Caco-2 (cell line): ENCODE results near the gene SEZ6L2. TPM values are rescaled to one million over a fixed set of nuclear protein-coding genes. Genes with fewer than 3 reads are reported as not detected.

ENCODE experiments used
- BruUV-seq: library from RNA; stranded (reverse); fragments of 400-500 nt; replicated peaks from 2 replicates; lab custom pipeline; 2021; lab: Mats Ljungman, UMichigan
- CTCF ChIA-PET: fragments of 300-600 bp; sonication (Branson Sonifier 250); formaldehyde crosslinking; loops from one replicate; lab custom pipeline; 2022; ENCODE audit warnings: antibody characterized with exemption; lab: Charles Lee
- POLR2A ChIA-PET: fragments of 300-600 bp; sonication (Branson Sonifier 250); formaldehyde crosslinking; loops from one replicate; lab custom pipeline; 2022; ENCODE audit warnings: antibody characterized with exemption; lab: Charles Lee
- DNase-seq, 2 experiments: peaks; one replicate each; pipeline versions ENCODE4 v3.0.0 to v3.0.0-alpha.2; 2020 to 2022
- H3K27me3 ChIP-seq: replicated peaks from 2 replicates; pipeline ENCODE4 v1.6.0; 2011; ENCODE audit warnings: low read length; ENCODE audit not compliant: control insufficient read depth, insufficient read depth
- H3K36me3 ChIP-seq: 2 replicates; pipeline ENCODE4 v1.5.1; 2011; ENCODE audit warnings: low read length; ENCODE audit not compliant: control insufficient read depth, insufficient read depth
- H3K4me1 ChIP-seq: fragments of 250-450 bp; sonication (Bioruptor Pico); 2 replicates; pipeline ENCODE4 v1.5.1; 2020; ENCODE audit warnings: mild to moderate bottlenecking
- H3K4me3 ChIP-seq: 2 replicates; pipeline ENCODE4 v1.5.1; 2011; ENCODE audit warnings: low read depth, mild to moderate bottlenecking, control low read depth, low read length
- H3K9me3 ChIP-seq: fragments of 250-450 bp; sonication (Bioruptor Pico); 2 replicates; pipeline ENCODE4 v1.5.1; 2020; ENCODE audit warnings: mild to moderate bottlenecking, moderate library complexity
- H3K27ac Mint-ChIP-seq: one replicate; pipeline ENCODE4 v1.8.0; 2022; ENCODE audit warnings: mixed read lengths; ENCODE audit not compliant: unreplicated experiment
- H3K27me3 Mint-ChIP-seq: one replicate; pipeline ENCODE4 v1.8.0; 2022; ENCODE audit warnings: mixed read lengths; ENCODE audit not compliant: insufficient read depth, unreplicated experiment
- H3K36me3 Mint-ChIP-seq: one replicate; pipeline ENCODE4 v1.8.0; 2022; ENCODE audit warnings: mild to moderate bottlenecking, mixed read lengths; ENCODE audit not compliant: insufficient read depth, unreplicated experiment
- H3K4me1 Mint-ChIP-seq: one replicate; pipeline ENCODE4 v1.8.0; 2022; ENCODE audit warnings: low read depth, mixed read lengths; ENCODE audit not compliant: unreplicated experiment
- H3K4me3 Mint-ChIP-seq: one replicate; pipeline ENCODE4 v1.8.0; 2022; ENCODE audit warnings: mild to moderate bottlenecking, moderate library complexity, mixed read lengths; ENCODE audit not compliant: unreplicated experiment
- H3K9me3 Mint-ChIP-seq: one replicate; pipeline ENCODE4 v1.8.0; 2022; ENCODE audit warnings: mixed read lengths; ENCODE audit not compliant: unreplicated experiment
- CTCF ChIP-seq, 2 experiments: fragments of 200-600 bp in 1 of 2; IDR thresholded peaks; 1 replicate in 1 of 2; 2 replicates in 1 of 2; pipeline versions ENCODE4 v1.5.1 to v1.8.0; 2011 to 2022; ENCODE audit warnings: antibody characterized with exemption in 1 of 2, control low read depth in 1 of 2, inconsistent platforms in 1 of 2, low read depth in 1 of 2, low read length in 1 of 2, mild to moderate bottlenecking in 1 of 2, moderate library complexity in 1 of 2; ENCODE audit not compliant: insufficient read depth in 1 of 2, severe bottlenecking in 1 of 2, unreplicated experiment in 1 of 2
- intact Hi-C: fragments of 100-400 bp; cut with micrococcal nuclease; formaldehyde crosslinking; loops from one replicate; pipeline ENCODE4 v1.10.0; 2022; ENCODE audit not compliant: unreplicated experiment
- total RNA-seq: library from RNA; stranded (reverse); gene quantifications from 2 replicates; pipeline ENCODE4 v1.2.3, GENCODE V29; 2022

Gene SEZ6L2
- total RNA-seq, 1 experiment from 2014 or later = 24.1 TPM

GRCh38 chr16:29927070-29927905 is 27.9 kb upstream of the SEZ6L2 start:
- TF ChIP-seq CTCF (IDR thresholded peaks at IDR 0.05; ENCODE audit: insufficient read depth in 1 of 2, low read depth in 1 of 2, low read length in 1 of 2, severe bottlenecking in 1 of 2, unreplicated experiment in 1 of 2) = no peak
- no peaks in the 10 kb centered on the region for H3K27me3 Mint-ChIP-seq
- POLR2A ChIA-PET = interaction anchor here (1.1 to 2.3 kb wide), 4 partner anchors 26 to 120 kb away, joined by 3 to 18 read pairs (median 14); partner anchors contain the start of genes ASPHD1, TAOK2 and TMEM219
- H3K4me3 ChIP-seq = peak overlapping the region; percentile 97
- H3K4me1 ChIP-seq = peaks cover 15% of the 10 kb centered on the region
- H3K27ac Mint-ChIP-seq = peak overlapping the region; percentile 89
- H3K4me1 Mint-ChIP-seq = peaks cover 23% of the 10 kb centered on the region
- no peaks in the 10 kb centered on the region for H3K27me3 ChIP-seq
- peak overlapping the region; percentile 94 for H3K4me3 Mint-ChIP-seq
- peaks cover 4% of the 10 kb centered on the region; the same call in 1 of the 2 replicates for H3K36me3 ChIP-seq
- TSS peak; percentile 71 for BruUV-seq
- no peaks in the 10 kb centered on the region for H3K9me3 ChIP-seq
- peaks cover 18% of the 10 kb centered on the region for H3K36me3 Mint-ChIP-seq
- no peaks in the 10 kb centered on the region for H3K9me3 Mint-ChIP-seq
- no peak for DNase-seq
- CTCF ChIA-PET = interaction anchor here (1.1 to 2.1 kb wide), 6 partner anchors 17 to 120 kb away, joined by 4 to 13 read pairs (median 6); partner anchors contain the start of genes SEZ6L2 and TAOK2
- intact Hi-C loops = loop anchor here (2.0 kb wide), 2 partner anchors 36 to 64 kb away; partner anchors contain the start of genes CDIPT and TMEM219

- H3K27me3 ChIP-seq = no peaks in the 10 kb centered on the region
- POLR2A ChIA-PET = interaction anchor here (0.7 to 2.3 kb wide), 6 partner anchors 7 to 119 kb away, joined by 3 to 18 read pairs (median 8); partner anchors contain the start of genes ASPHD1, TAOK2 and TMEM219
- intact Hi-C loops = loop anchor here (1.0 to 2.0 kb wide), 3 partner anchors 36 to 64 kb away; partner anchors contain the start of genes CDIPT, TAOK2 and TMEM219
- Mint-ChIP-seq H3K4me1 (peaks cover 23% of the 10 kb centered on the region), H3K4me3 (peak overlapping the region; percentile 94), H3K27ac (peak overlapping the region; percentile 89), H3K27me3 (no peaks in the 10 kb centered on the region), H3K9me3 (no peaks in the 10 kb centered on the region), H3K36me3 (peaks cover 18% of the 10 kb centered on the region)
- peak overlapping the region; percentile 97 for H3K4me3 ChIP-seq
- CTCF ChIA-PET = interaction anchor here (1.1 to 2.1 kb wide), 7 partner anchors 17 to 119 kb away, joined by 4 to 13 read pairs (median 7); partner anchors contain the start of genes SEZ6L2, TAOK2 and TMEM219
- peaks cover 15% of the 10 kb centered on the region for H3K4me1 ChIP-seq
- H3K36me3 ChIP-seq = peaks cover 4% of the 10 kb centered on the region; the same call in 1 of the 2 replicates
- no peaks in the 10 kb centered on the region for H3K9me3 ChIP-seq
- TF ChIP-seq CTCF (IDR thresholded peaks at IDR 0.05; ENCODE audit: insufficient read depth in 1 of 2, low read depth in 1 of 2, low read length in 1 of 2, severe bottlenecking in 1 of 2, unreplicated experiment in 1 of 2) = no peak
- BruUV-seq = no TSS peak
- peak; percentile 37 to 38 for DNase-seq
Observed at GRCh38 chr16:29926711-29927052, 27.3 kb upstream of the SEZ6L2 start.
